GM19043 (cell line): ENCODE data around the gene PTPRG.

Source experiments
- ATAC-seq: cut with Tn5 transposase; IDR thresholded peaks from one replicate; pipeline ENCODE4 v1.9.1; 2021; ENCODE audit warnings: low read depth; ENCODE audit not compliant: unreplicated experiment

PTPRG gene

DNA sequence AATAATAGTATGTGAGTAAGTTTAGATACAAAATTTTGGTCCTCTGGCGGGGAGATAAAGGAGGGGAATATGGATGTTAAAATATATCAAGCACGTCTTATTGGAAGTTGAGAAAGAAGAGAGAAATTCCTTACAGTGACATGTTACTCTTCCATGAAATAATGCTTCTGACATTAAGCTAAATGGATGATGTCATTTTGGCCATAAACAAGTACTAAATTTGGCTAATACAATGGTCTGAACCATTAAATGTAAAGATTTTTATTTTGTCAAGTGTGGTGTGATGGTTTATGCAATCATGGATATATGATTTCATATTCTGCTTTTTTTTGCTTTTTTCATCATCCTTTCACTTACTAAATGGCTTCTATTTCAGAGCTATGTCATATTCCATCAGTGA lies 406.6 kb downstream of the PTPRG start:
- ATAC-seq = no peak

DNA sequence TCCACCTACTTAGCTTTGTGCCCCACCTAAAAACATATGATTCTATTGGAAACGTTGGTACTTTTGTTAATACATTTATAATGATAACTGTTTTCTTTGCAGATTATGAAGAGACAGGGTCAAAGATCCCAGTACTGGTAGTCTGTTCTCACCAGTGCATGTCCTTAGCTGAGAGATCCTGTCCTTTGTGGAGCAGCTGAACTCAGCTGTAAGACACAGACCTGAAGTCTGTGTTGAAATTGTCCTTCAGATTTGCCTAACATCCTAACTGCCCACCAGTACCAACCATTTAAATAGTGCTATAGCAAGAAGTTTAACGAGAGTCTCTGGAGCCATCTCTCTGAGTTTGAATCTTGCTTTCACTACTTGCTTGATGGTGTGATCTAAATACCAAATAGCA lies 413.3 kb downstream of the PTPRG start:
- ATAC-seq = no peak

DNA sequence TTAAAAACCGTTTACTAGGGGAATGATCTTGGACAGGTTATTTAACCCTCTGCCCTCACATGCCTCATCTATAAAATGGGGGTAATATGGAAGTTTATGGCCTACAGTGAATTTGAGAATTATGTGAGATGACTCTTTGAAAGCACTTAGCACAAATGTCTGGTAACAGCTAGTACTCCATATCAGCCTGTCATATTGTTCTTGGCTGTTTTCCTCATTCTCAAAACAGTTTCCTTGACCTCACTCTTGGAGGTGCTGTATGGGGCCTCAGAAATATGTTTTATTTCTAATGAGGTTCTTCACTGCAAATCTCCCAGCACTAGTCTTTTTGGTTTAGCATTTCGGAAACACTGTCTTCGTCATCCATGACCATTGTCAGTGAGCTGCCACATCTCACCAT lies 413.8 kb downstream of the PTPRG start:
- no peak for ATAC-seq

DNA sequence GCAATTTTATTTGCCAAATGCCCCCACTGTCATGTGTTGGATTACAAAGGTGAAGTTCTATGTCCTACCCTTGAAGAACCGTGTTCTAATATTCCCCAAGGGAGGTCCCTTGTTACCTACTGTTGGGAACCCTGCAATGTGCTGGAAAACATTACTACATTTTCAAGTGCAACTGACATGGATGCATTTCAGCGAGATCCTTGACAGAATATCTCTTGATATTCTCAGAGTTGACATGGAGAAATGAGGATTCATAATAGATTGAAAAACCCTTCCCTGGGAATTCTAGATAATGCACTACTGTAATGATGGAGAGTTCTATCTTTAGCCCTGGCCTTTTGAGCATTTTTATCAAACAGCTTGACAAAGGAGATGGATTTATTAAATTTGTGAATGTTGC lies 414.6 kb downstream of the PTPRG start:
- ATAC-seq = no peak

DNA sequence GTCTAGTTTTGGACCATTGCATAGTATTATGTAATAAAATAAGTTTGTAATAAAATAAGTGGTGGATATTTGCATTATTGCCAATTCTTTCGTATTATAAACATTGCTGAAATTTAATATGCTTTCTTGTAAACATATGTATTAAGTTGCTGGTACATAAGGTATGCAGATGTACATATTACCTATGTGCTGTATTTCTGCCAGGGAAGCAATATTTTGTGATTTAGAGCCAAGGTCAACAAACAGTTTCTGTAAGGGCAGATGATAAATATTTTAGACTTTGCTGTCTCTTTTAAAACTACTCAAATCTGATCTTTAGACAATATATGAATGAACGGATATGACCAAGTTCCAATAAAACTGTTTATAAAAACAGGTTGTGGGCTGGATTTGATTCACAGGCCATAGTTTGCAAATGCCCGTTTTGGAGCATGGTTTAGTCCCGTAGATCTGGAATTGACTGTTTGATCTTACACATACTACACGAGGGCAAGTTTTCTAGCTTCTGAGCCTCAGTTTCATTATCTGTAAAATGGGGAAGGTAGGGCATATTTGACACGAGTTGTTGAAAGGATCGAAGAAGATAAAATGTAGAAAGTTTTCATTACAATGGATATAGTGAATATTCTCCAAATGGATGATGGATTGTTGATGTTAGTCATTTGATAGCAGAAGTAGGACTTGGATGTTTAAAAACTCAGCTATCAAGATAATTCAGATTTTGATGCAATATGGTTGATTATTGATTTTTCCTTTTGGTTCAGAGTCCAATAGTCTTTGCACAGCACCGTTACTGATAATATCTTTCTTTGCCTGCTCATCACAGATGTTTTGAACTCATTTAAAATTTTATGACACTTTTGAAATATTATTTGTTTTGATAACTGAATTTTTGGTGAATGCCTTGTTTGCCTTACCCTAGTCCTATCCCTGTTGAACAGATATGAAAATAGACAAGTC lies 417.4 kb downstream of the PTPRG start:
- ATAC-seq = no peak

DNA sequence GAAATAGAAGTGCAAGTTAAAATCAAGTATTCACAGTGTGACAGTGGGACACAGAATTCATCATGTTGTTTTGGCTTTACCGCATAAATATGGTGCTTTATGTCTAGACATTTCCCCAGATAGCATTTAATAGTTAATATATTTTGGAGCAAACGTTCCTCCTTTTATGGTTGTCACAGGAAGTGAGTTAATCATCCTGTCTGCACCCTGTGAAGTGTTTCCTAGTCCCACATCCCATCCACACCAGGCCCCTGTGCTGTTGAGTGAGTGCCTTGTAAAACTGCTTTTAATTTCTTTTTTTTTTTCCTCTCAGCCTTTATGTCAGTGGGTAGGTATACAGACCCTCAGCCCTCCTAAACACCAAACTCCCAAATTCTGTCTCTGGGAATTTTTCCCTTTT lies 418.3 kb downstream of the PTPRG start:
- no peak for ATAC-seq

DNA sequence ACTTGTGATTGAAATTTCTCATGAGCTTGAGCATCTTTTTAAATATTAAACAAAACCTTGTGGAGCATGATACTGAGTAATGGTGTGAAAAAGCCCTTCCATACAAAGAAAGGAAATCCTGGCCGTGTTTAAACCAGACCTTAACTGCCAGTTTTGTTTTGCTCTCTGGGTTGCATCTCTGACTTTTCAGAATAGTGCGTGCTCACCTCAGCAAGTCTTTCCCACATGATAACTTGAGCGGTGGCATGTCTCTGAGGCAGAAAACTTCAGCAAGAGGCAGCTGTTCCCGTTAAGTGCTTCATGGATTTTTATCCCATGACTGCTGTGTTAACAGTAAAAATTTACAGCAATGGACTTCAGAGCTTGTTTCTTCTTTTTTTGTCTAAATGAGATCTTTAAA lies 418.7 kb downstream of the PTPRG start:
- ATAC-seq = no peak

DNA sequence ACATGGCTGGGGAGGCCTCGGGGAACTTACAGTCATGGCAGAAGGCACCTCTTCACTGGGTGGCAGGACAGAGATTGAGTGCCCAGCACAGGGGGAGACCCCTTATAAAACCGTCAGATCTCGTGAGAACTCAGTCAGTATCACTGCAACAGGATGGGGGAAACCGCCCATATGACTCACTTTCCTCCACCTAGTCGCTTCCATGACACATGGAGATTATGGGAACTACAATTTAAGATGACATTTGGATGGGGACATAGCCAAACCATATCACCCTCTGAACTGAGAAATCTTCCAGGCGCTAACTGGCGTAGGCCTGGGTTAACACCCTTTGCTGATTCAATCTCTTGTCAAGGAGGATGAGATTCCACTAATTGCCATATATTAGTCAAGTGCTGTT lies 419.7 kb downstream of the PTPRG start:
- ATAC-seq = no peak

DNA sequence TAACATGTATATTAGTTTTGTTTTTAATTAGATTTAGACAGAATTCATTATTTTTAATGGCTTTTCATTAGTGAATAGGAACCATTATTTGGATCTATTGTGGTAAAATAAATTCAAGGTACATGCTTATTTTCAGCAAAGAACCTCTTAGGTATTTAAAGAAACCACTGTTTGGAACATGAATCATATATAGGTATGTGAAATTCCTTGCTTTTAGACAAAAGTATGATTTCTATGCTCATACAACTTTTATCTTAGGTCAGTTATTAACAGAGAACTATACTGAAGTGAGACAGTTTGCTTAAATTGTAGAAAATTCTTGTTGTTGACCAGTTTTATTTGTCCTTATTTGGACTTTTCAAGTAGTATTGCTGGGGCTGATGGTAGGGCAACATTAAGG lies 422.1 kb downstream of the PTPRG start:
- ATAC-seq = no peak

DNA sequence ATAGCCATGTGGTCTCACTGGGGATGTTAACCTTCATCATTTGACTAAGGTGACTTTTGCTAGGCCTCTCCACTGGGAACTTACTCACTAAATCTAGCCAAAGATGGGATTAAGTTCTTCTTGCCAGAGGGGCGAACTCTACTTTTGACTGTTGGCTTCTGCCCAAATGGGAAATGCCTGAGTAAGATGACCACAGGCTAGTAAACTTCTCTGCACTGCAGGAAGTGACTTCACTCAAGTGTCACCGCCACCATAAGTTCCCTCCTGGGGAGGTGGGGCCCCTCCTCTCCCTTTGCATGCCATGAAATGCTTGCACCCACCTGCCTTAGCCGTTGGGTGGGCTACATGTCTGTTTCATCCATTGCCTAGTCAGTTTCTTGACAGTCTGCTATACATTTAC lies 423.6 kb downstream of the PTPRG start:
- ATAC-seq = no peak

DNA sequence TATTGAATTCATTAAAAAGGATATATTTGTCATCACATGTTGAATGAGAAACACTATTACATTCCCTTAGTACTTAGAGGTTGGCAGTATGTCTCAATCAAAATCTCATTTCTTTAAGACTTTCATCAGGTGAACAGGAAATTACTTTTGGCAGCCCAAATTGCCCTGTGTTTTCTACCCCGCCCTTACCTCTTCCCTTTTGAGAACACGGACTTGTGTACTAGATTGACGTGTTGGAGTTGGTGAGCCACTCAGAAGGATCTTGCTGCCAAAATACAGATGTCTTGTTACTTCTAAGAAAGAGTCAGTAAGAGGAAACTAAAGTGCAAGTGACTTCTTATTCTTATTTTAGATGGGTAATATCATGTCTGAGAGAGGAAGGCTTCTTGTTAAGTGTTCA lies 425.1 kb downstream of the PTPRG start:
- no peak for ATAC-seq

DNA sequence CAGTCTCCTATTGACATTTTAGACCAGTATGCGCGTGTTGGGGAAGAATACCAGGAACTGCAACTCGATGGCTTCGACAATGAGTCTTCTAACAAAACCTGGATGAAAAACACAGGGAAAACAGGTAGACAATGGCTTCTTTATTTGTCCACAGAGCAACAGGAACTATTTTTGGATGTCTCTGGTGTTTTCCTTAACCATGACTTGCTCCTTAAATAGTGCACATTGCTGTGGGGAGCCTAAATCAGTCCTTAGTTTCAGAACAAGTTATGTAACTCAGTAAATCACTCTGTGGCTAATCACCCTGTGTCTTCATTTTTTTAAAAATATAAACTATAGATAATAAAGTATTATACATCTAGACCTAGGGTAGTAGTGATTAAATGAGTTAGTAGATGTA lies 428.3 kb downstream of the PTPRG start:
- ATAC-seq = no peak

DNA sequence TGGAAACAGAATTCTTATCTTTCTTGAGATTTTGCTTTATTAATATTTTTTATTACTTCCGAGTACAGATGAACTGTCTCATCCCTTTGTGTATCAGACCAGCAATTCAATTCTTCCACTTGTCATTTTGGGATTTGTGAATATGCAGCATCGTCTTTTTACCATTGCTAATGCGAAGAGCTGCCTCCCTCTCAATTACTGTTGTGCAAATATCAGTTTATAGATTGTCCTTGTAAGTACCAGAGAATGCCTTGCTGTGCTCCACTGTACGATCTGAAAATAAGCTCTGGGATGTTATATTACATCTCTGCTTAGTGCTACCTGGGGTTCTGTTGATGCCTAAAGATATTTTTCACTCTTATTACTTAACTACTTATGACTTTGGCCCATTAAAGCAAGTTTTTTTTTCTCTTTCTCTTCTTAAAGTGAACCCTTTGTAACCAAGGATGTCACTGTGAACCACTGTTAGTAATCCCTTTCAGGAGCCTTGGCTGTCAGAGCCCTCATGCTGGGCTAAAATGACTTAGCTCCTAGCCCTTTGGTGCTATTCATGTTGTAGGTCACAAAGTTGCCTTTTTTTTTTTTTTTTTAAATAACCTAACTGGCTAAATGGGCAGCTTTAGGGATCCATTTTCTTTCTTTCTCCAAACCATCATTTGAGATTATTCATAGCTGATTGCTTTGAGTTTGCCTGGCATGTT lies 429.1 kb downstream of the PTPRG start:
- no peak for ATAC-seq

DNA sequence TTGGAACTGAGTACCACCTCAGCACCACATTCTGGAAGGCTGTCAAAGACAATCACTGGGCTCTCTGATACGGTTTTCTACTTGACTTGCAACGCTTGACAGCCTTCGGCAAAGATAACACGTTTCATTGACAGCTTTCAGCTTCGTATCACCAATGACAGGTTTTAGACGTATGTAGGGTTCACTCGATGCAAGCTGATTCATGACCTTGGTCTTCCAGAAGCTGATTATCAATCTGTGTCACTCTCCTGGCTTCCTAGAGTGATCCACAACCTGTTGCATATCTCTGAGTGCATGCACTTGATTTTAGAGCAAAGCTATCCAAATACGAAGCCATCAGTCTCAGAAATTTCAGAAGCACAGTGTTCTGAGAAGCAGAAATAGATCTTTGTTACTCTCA lies 430.3 kb downstream of the PTPRG start:
- ATAC-seq = no peak

DNA sequence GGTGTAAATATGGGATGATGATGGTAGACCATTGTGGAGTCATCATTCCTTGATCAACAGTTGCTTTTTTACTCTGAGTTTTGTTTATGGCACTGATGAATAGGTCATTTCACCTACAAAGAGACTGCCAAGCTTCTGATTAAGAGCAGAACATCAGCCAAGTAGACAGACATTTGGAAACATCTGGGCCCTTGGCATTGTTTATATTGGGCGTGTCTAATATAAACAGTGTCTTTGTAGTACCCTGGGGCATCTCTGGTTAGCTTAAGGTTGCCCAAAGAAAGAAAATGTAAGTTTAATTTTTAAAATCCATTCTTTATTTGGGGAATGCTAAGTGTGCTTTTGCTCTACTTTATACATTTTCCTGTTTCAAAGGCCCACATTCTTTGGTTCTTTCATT lies 435.0 kb downstream of the PTPRG start:
- no peak for ATAC-seq

DNA sequence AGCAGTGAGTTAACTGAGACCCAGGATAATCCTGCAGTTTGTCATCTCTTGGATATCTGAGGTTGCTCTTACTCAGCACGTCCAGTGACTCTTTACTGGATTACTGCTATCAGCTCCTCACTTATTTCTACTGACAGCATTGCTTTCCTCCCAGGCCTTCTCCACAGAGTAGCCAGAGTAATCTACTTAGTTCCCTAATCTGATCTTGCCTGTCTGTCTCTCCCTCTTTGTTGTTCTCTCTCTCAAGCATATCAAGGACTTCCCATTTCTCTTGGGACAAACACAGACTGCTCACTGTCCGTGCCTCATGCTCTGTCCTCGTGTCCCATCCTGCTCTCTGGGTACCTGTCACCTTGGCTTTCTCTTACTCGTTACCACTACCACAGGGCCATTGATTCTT lies 435.7 kb downstream of the PTPRG start:
- ATAC-seq = no peak

DNA sequence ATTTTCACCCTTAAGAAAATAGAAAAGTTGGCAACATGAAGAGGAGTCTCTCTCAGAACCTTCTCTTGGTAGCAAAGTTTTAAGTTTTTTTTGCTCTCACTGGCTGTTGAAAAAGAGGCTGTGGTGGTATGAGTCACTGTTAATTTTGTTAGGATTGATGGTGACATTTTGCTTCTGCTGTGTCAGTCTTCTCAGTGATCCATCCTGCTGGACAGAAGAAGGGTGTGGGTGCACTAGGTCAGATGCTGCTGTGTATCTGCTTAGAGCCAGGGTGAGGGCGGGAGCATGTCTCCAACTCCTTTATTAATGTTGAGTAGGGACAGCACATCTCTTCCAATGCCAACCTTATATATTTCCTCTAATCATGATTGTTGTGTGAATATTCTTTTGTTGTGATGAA lies 442.5 kb downstream of the PTPRG start:
- no peak for ATAC-seq

DNA sequence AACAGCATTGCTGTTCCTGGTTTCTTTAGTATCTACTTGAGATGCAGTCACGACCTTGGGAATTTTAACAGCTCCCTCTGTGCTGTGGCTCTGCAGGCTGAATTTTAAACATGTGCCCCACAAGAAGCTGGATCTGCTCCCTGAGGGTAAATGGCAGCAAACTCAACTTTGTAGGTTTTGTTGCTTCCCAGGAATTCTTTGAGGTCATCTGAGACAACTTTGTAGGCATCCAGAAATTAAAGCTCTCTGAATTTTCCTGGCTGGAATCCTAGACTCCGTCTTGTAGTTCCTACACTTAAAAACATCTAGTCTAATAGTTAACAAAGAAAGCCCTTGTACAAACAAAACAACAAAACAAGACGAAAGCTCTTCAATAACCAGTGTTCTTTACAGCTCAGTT lies 445.7 kb downstream of the PTPRG start:
- no peak for ATAC-seq

DNA sequence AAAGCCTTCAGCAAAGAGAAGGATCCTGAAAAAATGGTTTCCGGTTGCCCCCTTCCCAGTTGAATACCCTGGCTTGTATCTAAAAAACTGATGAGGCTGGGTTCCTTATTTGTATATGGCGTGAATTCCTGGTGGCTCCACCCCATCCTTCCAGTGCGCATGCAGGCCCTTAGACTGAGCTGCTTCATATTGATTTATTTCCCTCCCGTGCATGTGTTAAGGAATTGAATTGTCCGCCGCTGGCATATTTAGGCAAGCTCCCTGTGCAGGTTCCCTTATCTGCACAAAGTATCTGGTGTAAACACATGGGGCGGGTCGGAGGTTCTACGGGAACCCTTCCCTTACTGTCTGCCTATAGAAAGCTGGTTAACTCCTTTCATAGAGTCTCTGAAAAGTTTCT lies 449.6 kb downstream of the PTPRG start:
- no peak for ATAC-seq

DNA sequence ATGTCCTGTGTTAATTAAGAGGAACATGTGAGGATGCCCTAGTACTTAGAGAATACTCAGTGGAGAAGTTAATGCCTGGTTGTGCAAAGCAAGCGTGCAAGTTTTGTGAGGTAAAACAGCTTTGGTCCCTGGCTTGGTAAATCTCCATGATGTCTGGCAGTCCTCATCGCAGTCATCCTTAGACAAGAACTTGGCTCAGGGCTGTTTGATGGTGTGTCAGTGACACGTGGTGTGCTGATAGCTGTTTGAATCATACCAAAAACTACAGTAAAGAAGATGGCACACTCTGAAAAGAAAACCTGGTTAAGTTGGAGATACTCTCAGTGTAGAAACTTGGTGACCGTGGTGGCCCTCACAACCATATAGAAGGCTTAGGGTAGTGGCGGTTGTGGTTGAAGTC lies 450.3 kb downstream of the PTPRG start:
- no peak for ATAC-seq

DNA sequence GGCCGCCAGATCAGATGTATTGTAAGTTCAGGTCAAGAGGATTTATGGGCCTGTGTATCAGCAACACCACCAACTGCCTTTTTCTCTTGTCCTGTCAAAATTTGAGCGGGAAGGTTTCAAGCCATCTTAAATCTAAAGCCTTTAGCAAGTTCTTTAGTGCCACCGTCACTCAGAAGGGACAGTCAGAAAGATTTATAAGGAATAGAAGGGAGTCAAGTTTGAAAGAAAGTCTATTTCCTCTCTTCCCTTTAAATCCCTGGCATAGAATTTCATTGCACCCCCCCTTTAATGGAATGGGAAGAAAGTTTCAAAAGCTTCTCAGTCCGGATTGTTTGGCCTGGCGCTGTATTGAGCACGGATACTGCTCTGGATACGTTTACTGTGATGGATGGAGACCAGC lies 452.6 kb downstream of the PTPRG start:
- no peak for ATAC-seq

DNA sequence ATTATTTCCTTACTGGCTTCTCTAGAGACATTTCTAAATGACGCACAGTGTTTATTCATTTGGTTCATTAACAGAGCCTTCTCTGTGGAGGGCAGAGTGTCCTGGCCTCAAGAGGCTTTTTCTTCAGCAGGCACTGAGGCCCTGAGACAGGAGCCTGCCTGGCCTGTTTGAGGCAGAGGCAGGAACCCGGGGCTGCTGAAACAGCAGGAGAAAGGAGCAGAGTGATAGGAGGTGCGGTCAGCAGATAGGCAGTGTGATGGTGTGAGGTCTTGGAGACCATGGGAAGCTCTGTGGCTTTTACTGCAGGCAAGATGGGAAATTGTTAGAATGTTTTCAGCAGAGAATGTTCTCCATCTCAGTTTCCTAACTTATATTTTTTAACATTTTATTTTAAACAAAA lies 453.7 kb downstream of the PTPRG start:
- ATAC-seq = no peak
